ENCODE measurements around the gene LYZL1.

- TF ChIP-seq CTCF (conservative IDR thresholded peaks at IDR 0.05; ENCODE audit: low read length) (no peak), EZH2phosphoT487 (IDR thresholded peaks at IDR 0.05; ENCODE audit: borderline replicate concordance) (no peak)
These were observed 23.6 kb upstream of the LYZL1 start for GRCh38 chr10:29265210-29265768.

Data from Loucy (cell line).